Neural cell (in vitro differentiated cells): Measurements from ENCODE around the gene IL31. TPM values are rescaled to one million over a fixed set of nuclear protein-coding genes. Genes with fewer than 3 reads are reported as not detected.

Experiments
- H2AFZ ChIP-seq: fragments of 200-600, 300-800 bp; sonication (generic), shearing (Covaris generic); 2 replicates; pipeline ENCODE4 v1.6.0; 2014; ENCODE audit warnings: low read depth, mild to moderate bottlenecking, antibody characterized with exemption, low read length, moderate library complexity
- H3F3A ChIP-seq: fragments of 200-600 bp; shearing (Covaris generic); 2 replicates; pipeline ENCODE4 v1.6.1; 2016; ENCODE audit warnings: mild to moderate bottlenecking, moderate library complexity, mixed read lengths, antibody characterized with exemption, low read length; ENCODE audit not compliant: insufficient read depth, poor library complexity, severe bottlenecking
- H3K27ac ChIP-seq: fragments of 200-600, 300-800 bp; sonication (generic), shearing (Covaris generic); 2 replicates; pipeline ENCODE4 v1.5.1; 2014; ENCODE audit warnings: mild to moderate bottlenecking, low read length, moderate library complexity
- H3K27me3 ChIP-seq: fragments of 300-800, 200-600 bp; sonication (generic), shearing (Covaris generic); 2 replicates; pipeline ENCODE4 v1.6.0; 2014; ENCODE audit warnings: mild to moderate bottlenecking, low read depth, low read length, moderate library complexity; ENCODE audit not compliant: insufficient read depth
- H3K36me3 ChIP-seq: fragments of 300-800, 200-600 bp; sonication (generic), shearing (Covaris generic); 2 replicates; pipeline ENCODE4 v1.5.1; 2014; ENCODE audit warnings: mild to moderate bottlenecking, antibody characterized with exemption, low read length, moderate library complexity; ENCODE audit not compliant: insufficient read depth
- H3K4me2 ChIP-seq: fragments of 300-800, 200-600 bp; sonication (generic), shearing (Covaris generic); 2 replicates; pipeline ENCODE4 v1.6.0; 2014; ENCODE audit warnings: mild to moderate bottlenecking, low read length
- H3K4me3 ChIP-seq: fragments of 300-800, 200-600 bp; sonication (generic), shearing (Covaris generic); 2 replicates; pipeline ENCODE4 v1.5.1; 2014; ENCODE audit warnings: mild to moderate bottlenecking, low read length, moderate library complexity
- H3K79me2 ChIP-seq: fragments of 200-600 bp; shearing (Covaris generic); replicated peaks from 2 replicates; pipeline ENCODE4 v1.6.0; 2014; ENCODE audit warnings: mild to moderate bottlenecking, low read length, moderate library complexity; ENCODE audit not compliant: insufficient read depth
- H3K9ac ChIP-seq: fragments of 300-800, 200-600 bp; sonication (generic), shearing (Covaris generic); 2 replicates; pipeline ENCODE4 v1.6.1; 2016; ENCODE audit warnings: mild to moderate bottlenecking, low read length, mixed read lengths
- H3K9me2 ChIP-seq: fragments of 200-600 bp; shearing (Covaris generic); 2 replicates; pipeline ENCODE4 v1.6.1; 2016; ENCODE audit warnings: mild to moderate bottlenecking, low read length, mixed read lengths; ENCODE audit not compliant: insufficient read depth
- H3K9me3 ChIP-seq: fragments of 200-600, 300-800 bp; sonication (generic), shearing (Covaris generic); 2 replicates; pipeline ENCODE4 v1.6.1; 2016; ENCODE audit warnings: mild to moderate bottlenecking, mixed run types, low read length, moderate library complexity, mixed read lengths
- H4K20me1 ChIP-seq: fragments of 200-600 bp; shearing (Covaris generic); 2 replicates; pipeline ENCODE4 v1.6.1; 2016; ENCODE audit warnings: mild to moderate bottlenecking, mixed run types; ENCODE audit not compliant: insufficient read depth
- CTCF ChIP-seq: fragments of 450-650 bp; IDR thresholded peaks from 2 replicates; pipeline ENCODE4 v1.5.1; 2014; ENCODE audit warnings: antibody characterized with exemption, mild to moderate bottlenecking, moderate library complexity; ENCODE audit not compliant: poor library complexity, severe bottlenecking
- EP300 ChIP-seq: fragments of 450-650 bp; conservative IDR thresholded peaks from 2 replicates; pipeline ENCODE4 v1.6.1; 2014; ENCODE audit warnings: antibody characterized with exemption, mild to moderate bottlenecking, moderate library complexity; ENCODE audit not compliant: poor library complexity, severe bottlenecking
- EZH2 ChIP-seq: fragments of 200-600, 300-800 bp; shearing (Covaris generic), sonication (generic); IDR thresholded peaks from 2 replicates; pipeline ENCODE4 v1.6.1; 2014; ENCODE audit warnings: antibody characterized with exemption, low read length, borderline replicate concordance, mild to moderate bottlenecking; ENCODE audit not compliant: insufficient read depth, poor library complexity, severe bottlenecking
- MXI1 ChIP-seq: fragments of 450-650 bp; conservative IDR thresholded peaks from 2 replicates; pipeline ENCODE4 v1.6.1; 2014; ENCODE audit warnings: antibody characterized with exemption, mild to moderate bottlenecking; ENCODE audit not compliant: poor library complexity, severe bottlenecking
- POLR2AphosphoS5 ChIP-seq: IDR thresholded peaks from 2 replicates; pipeline ENCODE4 v1.6.1; 2012
- RAD21 ChIP-seq: fragments of 450-650 bp; conservative IDR thresholded peaks from 2 replicates; pipeline ENCODE4 v1.6.1; 2014; ENCODE audit warnings: antibody characterized with exemption, mild to moderate bottlenecking, moderate library complexity
- REST ChIP-seq: IDR thresholded peaks from 2 replicates; pipeline ENCODE4 v1.6.1; 2012; ENCODE audit warnings: borderline replicate concordance
- SMC3 ChIP-seq: fragments of 450-650 bp; conservative IDR thresholded peaks from 2 replicates; pipeline ENCODE4 v1.6.1; 2014; ENCODE audit warnings: antibody characterized with exemption, mild to moderate bottlenecking, moderate library complexity; ENCODE audit not compliant: poor library complexity
- TAF1 ChIP-seq: IDR thresholded peaks from 2 replicates; pipeline ENCODE4 v1.6.1; 2012; ENCODE audit warnings: low read depth
- polyA plus RNA-seq: library from polyadenylated mRNA; depleted of rRNA; stranded (reverse); fragments of >200 nt; gene quantifications from 2 replicates; pipeline ENCODE4 v1.2.3, GENCODE V29; 2014

Gene IL31
- polyA plus RNA-seq, 1 donor from 2014 or later, result not detected

GRCh38 chr12:122204167-122205052 lies 30.4 kb upstream of the IL31 start:
- peak overlapping the region; percentile 41 for H3K9ac ChIP-seq
- H3K9me3 ChIP-seq, result no peaks in the 10 kb centered on the region
- peaks cover 38% of the 10 kb centered on the region for H3K27me3 ChIP-seq
- H4K20me1 ChIP-seq, result no peaks in the 10 kb centered on the region
- no peaks in the 10 kb centered on the region for H3K36me3 ChIP-seq
- H3K4me3 ChIP-seq, result peak overlapping the region; percentile 80
- TF ChIP-seq RAD21, result no peak
- peak; percentile 16 for TF ChIP-seq CTCF
- peak; percentile 16 for TF ChIP-seq SMC3
- no peak for TF ChIP-seq EZH2
- no peak for TF ChIP-seq REST
- TF ChIP-seq EP300, result no peak
- H3K4me2 ChIP-seq, result no peak overlapping the region
- H3F3A ChIP-seq, result no peaks in the 10 kb centered on the region
- H3K9me2 ChIP-seq, result no peaks in the 10 kb centered on the region
- H3K79me2 ChIP-seq, result no peaks in the 10 kb centered on the region
- no peak overlapping the region for H3K27ac ChIP-seq
- H2AFZ ChIP-seq, result no peak overlapping the region

- no peaks in the 10 kb centered on the region for H4K20me1 ChIP-seq
- H3K9ac ChIP-seq, result peak within 1 kb of the TSS; percentile 41
- H3K36me3 ChIP-seq, result no peaks in the 10 kb centered on the region
- no peak for TF ChIP-seq SMC3
- no peak for TF ChIP-seq REST
- no peak for TF ChIP-seq POLR2AphosphoS5
- TF ChIP-seq TAF1, result peak; percentile 36
- peak; percentile 26 for TF ChIP-seq MXI1
- no peak for TF ChIP-seq RAD21
- TF ChIP-seq CTCF, result no peak
- TF ChIP-seq EP300, result no peak
- TF ChIP-seq EZH2, result no peak
- H3K9me3 ChIP-seq, result no peaks in the 10 kb centered on the region
- peaks cover 38% of the 10 kb centered on the region for H3K27me3 ChIP-seq
- no peak within 1 kb of the TSS for H3K27ac ChIP-seq
- peak within 1 kb of the TSS; percentile 80 for H3K4me3 ChIP-seq
- H2AFZ ChIP-seq, result no peak within 1 kb of the TSS
- no peaks in the 10 kb centered on the region for H3F3A ChIP-seq
- no peaks in the 10 kb centered on the region for H3K9me2 ChIP-seq
- H3K4me2 ChIP-seq, result peak within 1 kb of the TSS; percentile 51
- H3K79me2 ChIP-seq, result no peaks in the 10 kb centered on the region
Measured at GRCh38 chr12:122203301-122204166, 29.5 kb upstream of the IL31 start, which contains the start of gene B3GNT4. Gene B3GNT4, plus strand, starts transcription at chr12:122203709. Its CDS starts 910 bp downstream, at chr12:122204619.
